Cerebellar nuclear complex (tissue), 1 donor: ENCODE data around the gene KLHL12.

Experiments used
- DNase-seq, 2 experiments: peaks; one replicate each; lab custom pipeline; 2025; lab: John Stamatoyannopoulos, UW

The KLHL12 gene

DNA sequence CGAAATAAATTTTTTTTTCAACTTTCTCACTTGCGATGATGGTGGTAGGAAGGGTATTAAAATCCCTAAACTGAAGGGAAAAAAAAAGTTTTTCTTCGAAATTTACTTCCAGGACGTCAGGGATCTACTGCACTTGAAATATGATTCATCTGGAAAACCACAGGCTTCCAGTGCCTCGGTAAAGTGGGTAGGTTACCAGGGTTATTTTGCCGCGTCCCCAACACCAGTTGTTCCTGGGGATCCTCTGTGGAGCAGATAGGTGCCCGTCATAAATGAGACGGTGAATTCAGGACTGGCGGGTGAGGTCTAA, 38.9 kb downstream of the KLHL12 start:
- no peak for DNase-seq

GRCh38 chr1:202880961-202881460, 46.0 kb downstream of the KLHL12 start:
- no peak for DNase-seq

DNA sequence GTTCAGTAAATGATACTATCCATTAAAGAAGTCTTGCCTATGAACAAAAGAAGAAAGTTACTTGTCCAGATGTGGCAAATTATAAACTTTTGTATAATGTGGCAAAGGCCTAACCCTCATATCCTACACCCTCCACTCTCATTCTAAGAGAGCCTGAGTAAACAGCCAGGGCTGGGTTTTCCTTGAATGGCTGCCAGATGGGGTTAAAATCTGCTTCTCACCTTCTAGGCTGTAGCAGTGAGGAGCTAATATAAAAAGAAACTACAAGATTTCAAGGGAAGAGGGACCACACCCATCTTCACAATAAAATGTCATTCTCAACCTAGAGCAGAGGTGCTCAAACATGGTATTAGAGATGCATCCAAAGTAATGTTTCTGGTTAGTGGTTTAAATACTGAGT, 47.0 kb downstream of the KLHL12 start:
- DNase-seq: no peak

DNA sequence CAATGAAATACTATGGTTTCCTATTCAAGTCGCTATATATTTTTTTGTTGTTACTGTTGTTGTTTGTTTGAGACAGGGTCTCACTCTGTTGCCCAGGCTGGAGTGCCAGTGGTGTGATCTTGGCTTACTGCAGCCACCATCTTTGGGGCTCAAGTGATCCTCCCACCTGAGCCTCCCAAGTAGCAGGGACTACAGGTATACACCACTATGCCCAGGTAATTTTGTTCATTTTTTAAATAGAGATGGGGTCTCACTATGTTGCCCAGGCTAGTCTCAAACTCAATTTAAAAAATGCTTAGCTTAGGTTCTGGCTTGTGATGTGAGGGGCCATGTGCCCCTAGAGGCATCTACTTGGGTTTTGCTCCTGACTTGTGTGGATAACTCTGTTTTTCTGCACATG, 47.9 kb downstream of the KLHL12 start:
- no peak for DNase-seq

DNA sequence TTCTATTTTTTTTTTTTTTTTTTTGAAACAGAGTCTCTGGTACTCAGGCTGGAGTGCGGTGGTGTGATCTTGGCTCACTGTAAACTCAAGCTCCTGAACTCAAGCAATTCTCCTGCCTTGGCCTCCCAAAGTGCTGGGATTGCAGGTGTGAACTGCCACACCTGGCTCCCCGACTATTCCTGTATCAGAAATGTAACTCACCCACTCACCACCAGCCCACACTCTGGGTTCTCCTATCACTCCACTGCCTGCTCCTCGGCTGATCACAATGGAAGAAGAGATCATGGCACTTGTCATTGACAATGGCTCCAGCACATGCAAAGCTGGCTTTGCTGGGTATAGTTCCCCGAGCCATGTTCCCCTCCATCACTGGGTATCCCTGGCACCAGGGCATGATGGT, 54.0 kb downstream of the KLHL12 start:
- no peak for DNase-seq

DNA sequence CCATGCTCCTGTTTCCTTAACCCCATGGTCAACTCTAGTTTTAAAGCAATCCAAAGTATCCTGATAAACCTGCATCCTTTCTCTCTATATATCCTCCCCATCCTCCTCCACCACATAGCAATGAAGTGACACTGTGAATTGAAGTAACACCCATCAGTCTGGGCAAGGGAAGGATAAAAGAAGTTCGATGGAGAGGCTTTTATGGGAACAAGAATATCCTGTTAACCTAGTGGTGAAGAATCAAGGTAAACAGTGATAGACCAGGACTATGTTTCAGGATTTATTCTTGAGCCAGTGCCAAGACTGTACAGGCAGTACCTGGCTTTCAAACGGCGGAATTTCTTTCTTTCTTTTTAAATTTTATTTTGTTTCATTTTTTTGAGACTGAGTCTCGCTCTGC, 55.7 kb downstream of the KLHL12 start:
- no peak for DNase-seq

DNA sequence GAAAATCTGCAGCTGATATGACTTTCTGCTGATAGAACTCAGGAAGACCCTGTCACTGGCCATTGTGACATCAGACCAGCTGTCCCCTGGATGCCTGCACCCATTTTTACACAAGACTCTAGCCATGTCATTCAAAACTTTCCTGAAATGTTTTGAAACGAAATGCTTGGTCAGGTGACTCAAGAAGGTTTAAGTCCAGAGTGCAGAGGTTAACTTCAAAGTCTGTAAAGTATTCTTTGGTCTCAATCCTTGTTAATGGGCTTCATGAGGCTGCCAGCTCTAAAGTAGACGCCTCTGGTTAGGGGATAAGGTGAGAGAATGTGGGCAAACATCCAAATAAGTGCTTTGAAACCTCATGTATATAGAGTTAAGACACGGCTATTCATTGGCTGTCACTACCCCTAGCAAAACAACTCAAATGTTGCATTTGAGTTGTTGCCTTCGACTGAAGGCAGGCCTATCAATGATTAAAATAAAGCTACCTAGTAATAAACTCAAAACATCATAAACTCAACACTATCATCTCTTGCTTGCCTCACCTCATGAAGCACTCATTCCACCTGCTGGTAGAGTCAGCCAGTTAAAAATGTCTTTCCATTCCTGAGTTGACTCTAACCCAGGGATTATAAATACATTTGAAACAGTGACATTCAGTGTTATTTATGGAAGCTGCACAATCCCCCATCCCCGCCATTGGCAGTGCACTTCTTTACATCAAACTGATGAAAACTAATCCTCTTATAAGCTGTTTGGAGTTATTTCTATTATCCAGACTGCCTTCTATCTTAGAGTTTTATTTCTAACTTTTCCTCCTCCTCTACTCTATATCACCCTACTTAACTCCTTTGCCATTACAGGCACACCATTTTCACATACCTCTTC, 64.1 kb downstream of the KLHL12 start:
- DNase-seq: no peak

GRCh38 chr1:202861420-202862132, 65.5 kb downstream of the KLHL12 start:
- peak; percentile 65 to 76 for DNase-seq

DNA sequence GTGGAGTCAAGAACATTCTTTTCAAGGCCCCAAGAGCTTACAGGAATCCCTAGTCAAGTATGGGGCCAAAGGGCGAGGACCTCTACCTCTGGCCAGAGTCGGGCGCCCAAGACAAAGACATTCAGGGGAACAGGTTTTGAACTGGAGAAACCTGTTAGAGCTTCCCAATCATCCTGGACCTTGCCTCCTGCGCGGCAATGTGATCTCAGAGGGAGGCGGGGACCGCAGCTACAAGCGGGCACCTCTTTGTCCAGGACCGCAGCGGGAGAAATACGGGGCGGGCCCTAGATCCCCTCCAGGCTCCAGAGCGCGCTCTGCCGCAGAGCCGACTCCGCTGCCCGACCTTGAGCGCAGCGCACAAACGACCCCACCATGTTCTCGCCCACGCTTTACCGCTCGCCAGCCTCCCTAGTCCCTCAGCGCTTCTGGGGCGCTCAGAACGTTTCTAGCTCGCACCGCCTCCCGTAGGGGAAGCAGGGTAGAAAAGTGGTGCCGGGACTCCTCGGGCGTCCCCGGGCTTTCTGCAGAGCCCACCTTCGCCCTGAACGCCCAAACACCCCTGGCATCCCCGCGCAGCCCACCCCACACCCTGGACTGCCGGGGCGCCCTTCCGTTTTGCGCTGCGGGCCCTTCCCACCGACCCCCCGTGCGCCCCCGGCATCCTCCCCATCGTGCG, 66.2 kb downstream of the KLHL12 start:
- peak in 1 of 2 experiments; percentile 1 for DNase-seq

DNA sequence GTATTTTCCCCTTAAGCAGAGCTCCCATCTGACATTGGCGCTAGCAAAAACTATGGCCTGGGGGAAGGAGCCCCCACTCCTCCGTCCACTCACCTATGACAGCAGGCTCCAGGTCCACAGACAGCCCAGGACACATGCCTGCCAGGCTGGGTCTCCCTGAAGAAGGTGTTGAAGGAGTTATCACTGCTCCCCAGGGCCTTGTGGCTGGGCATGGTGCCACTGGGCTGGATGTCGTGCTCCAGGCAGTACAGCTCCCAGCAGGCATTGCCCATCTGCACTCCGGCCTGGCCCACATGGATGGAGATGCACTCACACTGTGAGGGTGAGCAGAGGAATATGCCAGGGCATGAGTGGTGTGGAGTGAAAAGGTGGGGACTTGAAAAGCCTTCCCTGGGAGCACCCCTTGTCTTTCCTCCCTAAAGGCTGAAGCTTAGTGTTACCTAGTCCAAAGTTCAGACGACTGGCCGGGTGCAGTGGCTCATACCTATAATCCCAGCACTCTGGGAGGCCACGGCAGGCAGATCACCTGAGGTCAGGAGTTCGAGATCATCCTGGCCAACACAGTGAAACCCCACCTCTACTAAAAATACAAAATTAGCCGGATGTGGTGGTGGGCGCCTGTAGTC, 68.1 kb downstream of the KLHL12 start:
- no peak for DNase-seq

- DNase-seq: no peak
Measured at GRCh38 chr1:202858331-202858730, 68.7 kb downstream of the KLHL12 start.

- no peak for DNase-seq
Measured at GRCh38 chr1:202857136-202857610, 69.9 kb downstream of the KLHL12 start.

DNA sequence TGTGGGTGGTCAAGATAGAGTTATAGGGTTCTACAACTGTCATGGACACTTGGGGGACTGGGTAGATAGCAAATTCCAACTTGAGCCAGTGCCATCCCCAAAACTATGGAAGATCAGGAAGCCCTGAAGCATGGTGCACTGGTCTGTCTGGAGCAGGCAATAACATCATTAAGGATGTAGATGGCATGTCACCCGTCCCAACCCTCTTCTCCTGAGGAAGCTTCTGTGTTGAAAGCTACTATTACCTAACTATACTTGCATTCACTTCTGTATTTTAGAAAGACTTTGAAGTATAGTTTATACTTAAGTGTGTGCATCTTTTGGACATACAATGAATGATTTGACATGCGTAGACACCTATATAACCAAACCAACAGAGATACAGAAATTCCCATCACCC, 71.0 kb downstream of the KLHL12 start:
- no peak for DNase-seq

GRCh38 chr1:202854787-202855186, 72.2 kb downstream of the KLHL12 start:
- DNase-seq: no peak

GRCh38 chr1:202852163-202852904, 74.7 kb downstream of the KLHL12 start:
- DNase-seq: no peak

DNA sequence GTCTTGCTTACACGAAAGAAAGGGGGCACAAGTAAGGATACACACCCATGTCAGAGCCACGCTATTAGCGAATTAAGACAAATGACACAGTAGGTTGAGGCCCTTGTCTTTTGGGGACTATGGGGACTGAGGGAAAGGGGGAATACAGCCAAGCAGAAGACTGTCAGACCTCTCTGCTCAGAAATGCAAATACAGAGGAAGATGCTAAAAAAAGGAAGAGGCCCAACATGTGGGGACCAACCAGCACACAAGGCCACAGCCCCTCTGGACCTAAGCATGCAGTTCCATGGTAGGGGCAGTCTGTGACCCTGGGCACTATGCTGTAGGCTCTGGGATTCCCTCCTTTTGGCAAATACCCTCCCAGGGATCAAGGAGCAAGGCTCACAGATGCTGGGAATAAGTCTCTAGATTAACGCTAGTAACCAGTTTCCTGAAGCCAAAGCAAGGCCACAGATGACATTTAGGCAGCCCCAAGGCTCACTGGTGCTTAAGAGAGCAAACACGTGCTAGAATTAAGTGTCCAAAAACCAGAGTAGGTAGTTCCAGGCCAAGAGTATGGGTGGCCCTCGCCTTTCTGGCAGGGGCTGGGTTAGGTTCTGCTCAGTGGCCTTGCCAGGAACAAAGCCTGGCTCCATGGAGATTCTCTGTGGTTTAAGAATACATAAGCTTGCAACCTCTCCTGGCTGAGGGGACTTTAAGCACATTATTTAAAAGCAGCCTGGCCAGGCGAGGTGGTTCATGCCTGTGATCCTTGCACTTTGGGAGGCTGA, 76.3 kb downstream of the KLHL12 start:
- no peak for DNase-seq

- DNase-seq: no peak
Measured at GRCh38 chr1:202848191-202848542, 78.9 kb downstream of the KLHL12 start.

DNA sequence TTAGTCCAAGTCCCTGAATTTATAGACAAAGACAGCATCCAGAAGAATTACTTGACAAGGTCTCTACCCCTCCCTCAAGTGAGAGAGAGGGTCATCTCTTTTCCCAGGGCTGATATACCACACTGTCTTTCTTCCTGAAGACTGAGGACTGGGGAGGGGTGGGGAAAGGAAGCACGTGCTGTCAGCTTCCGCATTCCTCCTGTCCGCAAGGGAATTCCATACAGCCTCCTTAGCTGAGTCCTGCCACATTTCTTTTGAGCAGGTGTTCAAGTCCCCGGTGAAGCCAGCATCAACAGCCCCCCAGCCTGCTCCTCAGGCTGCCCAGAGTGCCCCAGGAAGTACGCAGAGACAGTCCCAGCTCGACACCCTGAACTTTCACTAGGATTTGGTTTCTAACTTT, 82.1 kb downstream of the KLHL12 start:
- DNase-seq: no peak

GRCh38 chr1:202844259-202844658, 82.8 kb downstream of the KLHL12 start:
- DNase-seq: no peak

GRCh38 chr1:202843081-202843480, 84.0 kb downstream of the KLHL12 start:
- DNase-seq: no peak
